Stimulated activated CD8-positive, alpha-beta memory T cell treated with anti-CD3 and anti-CD28 coated beads, Interleukin-15, amount 100 ng/mL, for 1 hour (primary cell): Measurements from ENCODE around the gene ZNF181.

Experiments
- DNase-seq: peaks from one replicate; pipeline ENCODE4 v3.0.0-alpha.2; 2020; ENCODE audit warnings: low read depth

The ZNF181 gene

DNA sequence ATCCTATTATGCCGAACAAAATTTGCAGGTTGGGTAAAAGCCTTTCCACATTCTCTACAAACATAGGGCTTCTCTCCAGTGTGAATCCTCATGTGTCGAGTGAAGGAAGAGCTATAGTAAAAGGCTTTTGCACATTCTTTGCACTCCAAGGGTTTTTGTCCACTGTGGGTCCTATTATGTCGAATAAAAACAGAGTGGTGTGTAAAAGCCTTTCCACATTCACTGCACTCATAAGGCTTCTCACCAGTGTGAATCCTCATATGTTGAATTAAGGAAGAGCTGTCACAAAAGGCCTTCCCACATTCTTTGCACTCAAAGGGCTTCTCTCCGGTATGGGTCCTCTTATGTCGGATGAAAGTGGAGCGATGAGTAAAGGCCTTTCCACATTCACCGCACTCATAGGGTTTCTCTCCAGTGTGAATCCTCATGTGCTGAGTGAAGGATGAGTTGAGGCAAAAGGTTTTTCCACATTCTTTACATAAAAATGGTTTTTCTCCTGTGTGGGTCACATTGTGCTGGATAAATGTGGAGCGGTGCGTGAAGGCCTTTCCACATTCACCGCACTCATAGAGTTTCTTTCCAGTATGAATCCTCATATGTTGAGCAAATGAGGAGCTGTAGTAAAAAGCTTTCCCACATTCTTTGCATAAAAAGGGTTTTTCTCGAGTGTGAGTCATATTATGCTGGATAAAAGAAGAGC is 25.3 kb downstream of the ZNF181 start:
- no peak for DNase-seq

DNA sequence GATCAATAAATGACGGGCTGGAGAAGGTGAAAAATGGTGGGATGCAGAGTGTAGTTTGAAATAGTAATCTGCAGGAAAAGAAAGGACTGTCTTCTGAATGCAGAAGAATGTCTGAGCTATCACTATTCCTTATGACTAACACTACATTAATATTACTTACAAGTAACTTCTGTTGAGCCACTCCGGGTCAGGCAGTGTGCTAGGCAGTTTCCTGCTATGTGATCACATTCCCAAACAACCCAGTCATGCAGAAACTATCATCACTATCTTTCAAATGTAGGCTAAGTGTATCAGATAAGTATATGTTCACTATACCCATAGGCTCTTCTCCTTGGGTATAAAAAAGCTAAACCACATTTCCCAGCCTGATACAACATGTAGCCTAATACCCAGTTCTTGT is 32.3 kb downstream of the ZNF181 start:
- no peak for DNase-seq

DNA sequence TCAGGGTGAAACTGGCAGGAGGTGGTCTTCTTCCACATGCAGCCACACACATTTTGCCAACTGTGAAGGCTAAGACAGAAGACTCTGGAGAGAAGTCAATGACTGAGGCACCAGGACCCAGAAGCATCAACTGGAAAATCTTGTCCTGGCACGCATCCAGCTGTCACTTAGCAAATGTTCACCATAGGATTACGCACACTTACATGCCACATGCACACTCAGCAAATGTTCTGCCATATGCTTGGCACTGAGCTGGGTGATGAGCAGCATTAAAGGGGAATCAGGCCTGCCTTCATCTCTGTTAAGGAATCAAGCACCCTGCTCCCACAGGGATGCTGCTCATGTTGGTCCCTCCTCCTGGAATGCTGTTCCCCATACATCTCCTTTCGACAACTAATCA is 33.9 kb downstream of the ZNF181 start:
- DNase-seq = no peak

DNA sequence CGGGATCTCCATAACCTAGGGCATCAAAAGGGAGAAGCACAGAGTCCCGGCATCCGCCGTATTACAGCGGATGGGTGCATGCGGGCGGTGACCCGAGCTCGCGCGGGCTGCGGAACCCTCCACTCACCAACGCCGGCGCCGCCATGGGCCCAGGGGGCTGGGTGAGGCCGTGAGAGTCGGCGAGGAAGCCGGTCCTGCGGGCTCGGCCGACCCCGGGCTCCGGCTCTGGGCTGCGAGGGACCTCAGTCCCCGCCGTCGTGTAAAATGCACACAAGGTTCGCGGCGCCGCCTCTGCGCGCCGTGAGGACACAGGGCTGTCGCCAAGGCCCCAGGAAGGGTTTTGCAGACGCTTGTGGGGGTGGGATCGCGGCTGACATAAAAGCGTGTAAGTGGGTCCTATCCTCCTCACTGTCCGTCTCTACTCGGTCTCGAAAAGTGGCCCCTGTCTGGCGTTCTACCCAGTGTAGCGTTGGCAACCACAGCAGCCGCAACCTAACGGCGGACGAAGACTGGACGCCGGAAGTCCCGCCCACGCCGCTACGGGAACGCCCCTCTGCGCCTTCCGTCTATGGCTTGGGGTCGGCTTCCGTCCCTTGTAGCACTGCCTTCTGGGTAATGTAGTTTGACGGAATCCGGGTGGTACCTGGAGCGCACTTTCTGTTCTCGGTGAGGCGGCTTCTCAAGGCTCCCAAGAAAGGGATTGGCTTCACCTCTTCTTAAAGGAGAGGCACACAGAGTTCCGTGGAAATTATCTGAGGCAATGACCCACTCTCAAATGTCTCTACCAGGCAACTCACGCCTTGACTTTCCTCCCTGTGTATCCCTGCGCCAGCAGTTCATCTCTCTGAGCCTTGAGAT is 38.9 kb downstream of the ZNF181 start, which contains the start of gene ZNF599:
Gene ZNF599, minus strand, starts transcription at position 519 of the 858 bp plus-strand sequence. Its CDS starts 374 bp downstream, at position 145.
- DNase-seq = peak; percentile 82

DNA sequence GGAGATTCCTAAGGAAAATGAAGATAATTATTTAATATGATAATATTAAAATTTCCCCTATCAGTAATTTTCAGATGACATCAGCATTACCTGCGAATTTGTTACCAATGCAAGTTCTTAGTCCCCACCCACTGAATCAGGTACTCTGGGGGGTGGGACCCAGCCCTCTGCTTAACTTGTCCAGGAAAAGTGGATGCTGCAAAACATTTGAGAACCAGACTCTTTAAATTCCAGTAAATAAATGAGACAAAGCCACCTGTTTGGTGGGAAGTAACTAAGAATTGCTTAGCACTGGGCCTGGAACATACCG is 39.5 kb downstream of the ZNF181 start:
- DNase-seq = no peak

DNA sequence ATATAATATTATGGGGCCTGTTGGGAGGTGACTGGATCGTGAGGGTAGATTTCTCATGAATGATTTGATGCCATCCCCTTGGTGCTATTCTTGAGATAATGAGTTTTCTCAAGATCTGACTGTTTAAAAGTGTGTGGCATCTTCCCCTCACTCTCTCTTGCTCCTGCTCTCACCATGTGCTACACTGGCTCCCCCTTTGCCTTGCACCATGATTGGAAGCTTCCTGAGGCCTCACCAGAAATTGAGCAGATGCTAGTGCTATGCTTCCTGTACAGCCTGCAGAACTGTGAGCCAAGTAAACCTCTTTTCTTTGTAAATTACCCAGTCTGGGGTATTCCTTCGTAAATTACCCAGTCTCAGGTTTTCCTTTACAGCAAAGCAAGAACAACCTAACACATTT is 40.8 kb downstream of the ZNF181 start:
- DNase-seq = no peak

DNA sequence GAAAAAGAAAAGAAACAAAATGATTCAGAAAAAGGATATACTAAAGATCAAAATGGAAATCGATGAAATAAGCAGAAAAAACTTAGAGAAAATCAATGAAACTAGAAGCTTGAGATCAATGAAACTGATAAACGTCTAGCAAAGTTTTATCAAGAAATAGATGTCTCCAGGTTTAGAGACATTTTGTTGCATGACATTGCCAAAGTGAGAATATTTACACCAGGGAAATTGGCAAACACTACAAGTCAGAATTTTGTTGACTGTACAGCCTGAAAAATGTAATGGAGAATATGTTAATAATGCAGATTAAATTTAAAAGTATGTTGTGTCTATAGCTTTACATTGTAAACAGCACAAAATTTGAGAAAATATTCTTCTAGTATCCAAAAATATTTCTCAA is 44.3 kb downstream of the ZNF181 start:
- DNase-seq = no peak

DNA sequence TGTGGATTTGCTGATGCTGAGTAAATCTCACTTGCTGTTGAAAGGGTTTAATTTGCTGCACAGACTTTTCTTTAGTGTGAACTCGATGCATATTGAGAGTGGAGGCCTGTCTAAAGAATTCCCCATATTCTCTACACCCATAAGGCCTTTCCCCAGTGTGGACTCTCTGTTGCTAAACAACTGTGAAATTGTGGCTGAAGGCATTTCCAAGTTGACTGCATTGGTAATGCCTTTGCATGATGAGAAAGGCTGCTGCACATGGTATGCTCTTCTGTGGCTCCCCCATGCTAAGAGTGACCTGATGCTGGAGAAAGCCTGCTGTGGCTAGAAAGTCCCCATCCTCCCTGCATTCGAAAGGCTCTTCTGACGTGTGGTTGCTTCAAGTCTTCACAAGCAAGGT is 45.6 kb downstream of the ZNF181 start:
- no peak for DNase-seq

DNA sequence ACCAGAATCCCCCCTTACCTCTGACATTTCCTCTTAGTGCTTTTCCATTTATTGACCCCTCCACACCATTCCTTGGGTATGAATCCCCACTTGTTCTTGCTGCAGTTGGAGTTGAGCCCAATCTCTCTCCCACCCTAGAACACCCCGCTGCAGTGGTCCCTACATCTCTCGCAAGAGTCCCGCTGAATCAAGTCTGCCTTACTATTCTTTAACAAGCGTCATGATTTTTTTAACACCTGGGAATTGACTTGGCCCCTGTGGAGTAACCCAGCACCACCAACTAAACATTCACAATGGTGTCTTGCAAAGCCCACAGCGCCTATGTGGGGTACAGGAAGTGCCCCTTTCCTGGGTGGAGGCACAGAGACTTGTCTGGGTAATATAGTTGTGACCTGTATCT is 52.2 kb downstream of the ZNF181 start:
- DNase-seq = no peak

DNA sequence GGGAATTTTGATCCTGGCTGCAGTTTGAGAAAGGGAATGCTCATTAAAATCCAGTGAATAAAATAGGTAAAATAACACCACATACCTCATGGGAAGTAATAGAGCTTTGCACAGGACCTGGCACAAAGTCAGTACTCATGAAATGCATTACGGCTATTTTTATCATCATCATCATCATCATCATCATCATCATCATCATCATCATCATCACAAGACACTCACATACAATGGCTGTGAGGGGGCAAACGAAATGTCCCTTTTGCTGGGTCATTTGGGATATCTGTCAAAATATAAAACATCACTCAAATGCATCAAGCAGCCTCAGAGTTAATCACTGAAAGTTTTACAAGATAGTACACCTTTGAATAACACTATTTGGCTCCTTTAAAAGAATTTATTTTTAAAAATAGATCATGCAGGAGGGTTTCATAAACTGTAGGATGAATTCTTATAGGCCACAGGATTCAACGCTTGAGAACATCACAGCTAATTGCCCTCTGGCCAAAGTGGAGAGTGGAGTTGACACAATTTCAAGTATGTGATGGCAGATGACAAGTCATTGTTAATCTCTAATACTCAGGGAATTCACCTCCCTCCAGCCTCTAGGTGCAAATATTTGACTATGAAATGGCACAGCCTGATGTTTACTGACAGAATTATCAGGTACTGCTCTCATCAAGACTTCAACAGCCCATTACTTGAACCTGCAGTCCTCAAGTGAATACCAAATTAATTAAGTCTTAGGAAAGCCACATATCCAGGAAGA is 53.2 kb downstream of the ZNF181 start:
- DNase-seq = no peak

DNA sequence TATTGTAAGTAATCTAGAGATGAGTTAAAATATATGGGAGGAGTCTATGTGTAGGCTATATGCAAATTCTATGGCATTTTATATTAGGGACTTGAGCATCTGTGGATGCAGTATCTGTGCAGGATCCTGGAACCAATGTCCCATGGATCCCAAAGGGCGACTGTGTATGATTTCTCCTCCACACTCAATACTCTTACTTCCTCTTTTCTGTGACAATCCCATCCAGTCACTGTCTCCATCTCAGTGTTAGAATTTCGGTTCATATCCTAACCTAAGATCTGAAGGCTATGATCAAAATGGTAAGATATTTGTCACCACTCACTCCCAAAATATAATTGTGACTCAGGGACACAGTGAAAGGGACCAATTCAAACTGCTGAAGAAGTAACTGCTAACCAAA is 54.0 kb downstream of the ZNF181 start:
- DNase-seq = no peak

DNA sequence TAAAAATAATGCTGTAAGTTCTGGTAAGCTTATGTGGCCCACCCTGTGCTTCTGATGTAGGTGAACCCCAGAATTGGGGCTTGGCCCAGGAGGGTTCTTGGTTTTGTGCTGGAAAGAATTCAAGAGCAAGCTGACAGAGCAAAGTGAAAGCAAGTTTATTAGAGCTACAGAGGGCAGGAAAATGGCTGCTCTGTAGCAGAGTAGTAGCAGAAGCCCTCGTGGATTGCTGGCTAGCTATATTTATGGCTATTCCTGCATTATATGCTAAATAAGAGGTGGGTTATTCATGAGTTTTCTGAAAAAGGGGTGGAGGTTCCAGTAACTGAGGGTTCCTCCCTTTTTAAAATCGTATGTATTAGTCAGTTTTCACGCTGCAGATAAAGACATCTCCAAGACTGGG is 59.5 kb downstream of the ZNF181 start:
- no peak for DNase-seq

DNA sequence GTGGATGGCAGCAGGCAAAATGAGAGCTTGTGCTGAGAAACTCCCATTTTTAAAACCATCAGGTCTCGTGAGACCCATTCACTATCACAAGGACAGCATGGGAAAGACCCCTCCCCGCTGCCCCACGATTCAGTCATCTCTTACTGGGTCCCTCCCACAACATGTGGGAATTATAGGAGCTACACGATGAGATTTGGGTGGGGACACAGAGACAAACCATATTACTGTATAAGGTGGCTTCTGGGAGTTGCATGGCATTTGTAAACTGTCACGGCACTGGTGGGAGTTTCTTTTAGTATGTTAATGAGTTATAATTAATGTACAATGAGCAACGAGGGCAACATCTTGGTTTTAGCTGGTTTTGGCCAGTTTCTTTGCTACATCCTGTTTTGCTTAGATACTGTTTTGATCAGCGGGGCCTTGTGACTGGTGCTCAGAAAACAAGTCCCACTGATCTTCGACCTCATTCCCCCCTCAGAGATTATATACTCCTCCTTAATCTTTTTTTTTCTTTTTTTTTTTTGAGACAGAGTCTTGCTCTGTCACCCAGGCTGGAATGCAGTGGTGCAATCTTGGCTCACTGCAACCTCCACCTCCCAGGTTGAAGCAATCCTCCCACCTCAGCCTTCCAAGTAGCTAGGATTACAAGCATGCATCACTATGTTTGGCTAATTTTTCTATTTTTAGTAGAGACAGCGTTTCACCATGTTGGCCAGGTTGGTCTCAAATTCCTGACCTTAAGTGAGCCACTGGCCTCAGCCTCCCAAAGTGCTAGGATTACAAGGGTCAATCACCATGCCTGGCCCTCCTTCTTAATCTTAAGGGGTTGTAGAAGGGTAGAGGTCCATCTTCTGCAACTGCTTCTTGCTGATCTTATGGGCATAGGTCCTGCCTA is 60.3 kb downstream of the ZNF181 start:
- no peak for DNase-seq
